Suprapubic skin (tissue), 4 donors: ENCODE measurements around the gene DDX47.

Source experiments
- EP300 ChIP-seq: sonication (generic); formaldehyde crosslinking; IDR thresholded peaks from one replicate; pipeline ENCODE4 v1.6.1; 2017; ENCODE audit warnings: antibody characterized with exemption
- POLR2A ChIP-seq, 2 donors: fragments of 450-650 bp; IDR thresholded peaks; one replicate each; pipeline ENCODE4 v1.6.1; 2017; ENCODE audit warnings: antibody characterized with exemption in 2 of 2, mild to moderate bottlenecking in 2 of 2, moderate library complexity in 2 of 2
- POLR2AphosphoS5 ChIP-seq, 3 donors: sonication (generic); formaldehyde crosslinking; IDR thresholded peaks; one replicate each; pipeline ENCODE4 v1.6.1; 2017; ENCODE audit warnings: antibody characterized with exemption in 3 of 3
- TF ChIP-seq, protein P1 (sequence below), 2 donors: fragments of 200-600 bp in 1 of 2; fragments of 450-650 bp in 1 of 2; sonication (generic) in 1 of 2; IDR thresholded peaks; one replicate each; pipeline ENCODE4 v1.5.1; 2016 to 2019; ENCODE audit warnings: antibody characterized with exemption in 2 of 2, mild to moderate bottlenecking in 1 of 2, moderate library complexity in 1 of 2

DNA sequence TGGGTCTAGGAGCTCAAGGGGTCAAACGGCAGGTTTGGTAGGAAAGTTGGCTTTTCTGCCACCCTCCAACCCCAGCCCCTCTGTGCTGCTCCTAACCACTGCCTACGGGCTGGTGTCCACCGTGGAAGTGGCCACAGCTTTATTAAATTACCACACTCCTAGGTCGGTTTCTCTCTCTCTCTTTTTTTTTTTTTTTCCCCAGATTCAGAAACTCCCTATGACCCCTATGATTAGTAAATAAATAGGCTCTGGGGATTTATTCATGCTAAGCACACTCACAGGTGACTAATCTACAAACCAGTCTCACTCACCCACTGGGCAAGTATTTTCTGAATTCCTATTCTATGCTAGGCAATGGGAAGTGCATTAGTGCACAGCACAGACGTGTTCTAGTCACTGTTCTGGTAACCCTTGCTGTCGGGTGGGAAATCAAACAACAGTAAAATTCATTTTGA, 8.7 kb upstream of the DDX47 start:
- TF ChIP-seq, protein P1, sequence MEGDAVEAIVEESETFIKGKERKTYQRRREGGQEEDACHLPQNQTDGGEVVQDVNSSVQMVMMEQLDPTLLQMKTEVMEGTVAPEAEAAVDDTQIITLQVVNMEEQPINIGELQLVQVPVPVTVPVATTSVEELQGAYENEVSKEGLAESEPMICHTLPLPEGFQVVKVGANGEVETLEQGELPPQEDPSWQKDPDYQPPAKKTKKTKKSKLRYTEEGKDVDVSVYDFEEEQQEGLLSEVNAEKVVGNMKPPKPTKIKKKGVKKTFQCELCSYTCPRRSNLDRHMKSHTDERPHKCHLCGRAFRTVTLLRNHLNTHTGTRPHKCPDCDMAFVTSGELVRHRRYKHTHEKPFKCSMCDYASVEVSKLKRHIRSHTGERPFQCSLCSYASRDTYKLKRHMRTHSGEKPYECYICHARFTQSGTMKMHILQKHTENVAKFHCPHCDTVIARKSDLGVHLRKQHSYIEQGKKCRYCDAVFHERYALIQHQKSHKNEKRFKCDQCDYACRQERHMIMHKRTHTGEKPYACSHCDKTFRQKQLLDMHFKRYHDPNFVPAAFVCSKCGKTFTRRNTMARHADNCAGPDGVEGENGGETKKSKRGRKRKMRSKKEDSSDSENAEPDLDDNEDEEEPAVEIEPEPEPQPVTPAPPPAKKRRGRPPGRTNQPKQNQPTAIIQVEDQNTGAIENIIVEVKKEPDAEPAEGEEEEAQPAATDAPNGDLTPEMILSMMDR (IDR thresholded peaks at IDR 0.05), result no peak
- TF ChIP-seq POLR2AphosphoS5 (IDR thresholded peaks at IDR 0.05) (no peak), EP300 (no peak), POLR2A (IDR thresholded peaks at IDR 0.05) (no peak)
